HL-60/S4 (cell line): ENCODE data around the gene KMT2D.

ENCODE experiments used
- in situ Hi-C: fragments of 300-500 bp; cut with MboI; formaldehyde crosslinking; loops from 2 replicates; pipeline ENCODE4 v1.14.3; 2022; ENCODE audit warnings: low sequenced_read_pairs

The KMT2D gene

GRCh38 chr12:49055092-49055491 is 5.5 kb downstream of the KMT2D start:
- in situ Hi-C loops: no loop called here

- in situ Hi-C loops: no loop called here
These were observed 6.1 kb downstream of the KMT2D start for GRCh38 chr12:49054524-49054923.

DNA sequence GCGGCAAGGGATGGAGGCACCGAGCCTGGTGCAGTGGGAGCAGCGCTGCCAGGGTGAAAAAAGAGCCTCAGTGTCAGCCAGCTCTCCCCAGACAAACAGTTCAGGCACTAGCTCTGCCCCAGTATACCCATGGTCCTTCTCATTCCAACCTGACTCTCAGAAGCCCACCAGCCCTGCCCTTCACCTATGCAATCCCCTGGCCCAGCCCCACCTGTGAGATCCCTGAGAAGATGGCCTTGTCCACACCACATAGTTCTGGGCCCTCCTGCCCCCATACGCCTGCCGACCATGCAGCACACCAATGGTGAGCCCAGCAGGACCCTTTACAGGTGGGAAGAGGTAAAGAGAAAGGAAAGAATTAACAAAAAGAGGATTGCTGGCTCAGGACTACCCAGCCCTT is 6.5 kb downstream of the KMT2D start:
- in situ Hi-C loops: no loop called here

- in situ Hi-C loops: no loop called here
These were observed 8.0 kb downstream of the KMT2D start for GRCh38 chr12:49052451-49053208.

DNA sequence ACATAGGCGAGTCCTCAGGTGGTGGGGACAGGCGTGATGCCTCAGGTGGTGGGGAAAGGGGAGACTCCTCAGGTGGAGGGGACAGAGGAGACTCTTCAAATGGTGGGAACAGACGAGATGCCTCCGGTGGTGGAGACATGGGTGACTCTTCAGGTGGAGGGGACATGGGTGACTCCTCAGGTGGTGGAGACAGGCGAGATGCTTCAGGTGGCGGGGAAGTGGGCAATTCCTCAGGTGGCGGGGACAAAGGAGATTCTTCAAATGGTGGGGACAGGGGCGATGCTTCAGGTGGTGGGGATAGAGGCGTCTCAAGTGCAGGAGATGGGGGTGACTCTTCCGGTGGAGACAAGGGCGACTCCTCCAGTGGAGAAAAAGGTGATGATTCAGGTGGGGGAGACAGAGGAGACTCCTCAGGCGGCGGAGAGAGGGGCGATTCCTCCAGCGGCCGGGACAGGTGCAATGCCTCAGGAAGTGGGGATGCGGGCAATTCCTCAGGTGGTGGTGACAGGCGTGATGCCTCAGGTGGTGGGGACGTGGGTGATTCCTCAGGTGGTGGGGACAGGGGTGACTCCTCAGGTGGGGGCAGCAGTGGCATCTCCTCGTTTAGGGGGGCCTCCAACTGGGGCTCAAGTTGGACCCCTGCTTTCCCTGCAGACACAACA is 8.7 kb downstream of the KMT2D start:
- in situ Hi-C loops: no loop called here

DNA sequence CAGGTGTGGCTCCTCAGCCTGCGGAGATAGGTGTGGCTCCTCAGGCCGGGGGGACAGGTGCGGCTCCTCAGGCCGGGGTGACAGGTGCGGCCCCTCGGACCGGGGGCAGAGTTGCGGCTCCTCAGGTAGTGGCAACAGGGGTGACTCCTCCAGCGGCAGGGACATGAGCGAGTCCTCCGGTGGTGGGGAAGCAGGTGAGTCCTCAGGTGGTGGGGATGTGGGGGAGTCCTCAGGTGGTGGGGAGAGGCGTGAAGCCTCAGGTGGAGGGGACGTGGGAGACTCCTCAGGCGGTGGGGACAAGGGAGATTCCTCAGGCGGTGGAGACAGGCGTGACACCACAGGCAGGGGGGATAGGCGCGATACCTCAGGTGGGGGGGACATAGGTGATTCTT is 9.2 kb downstream of the KMT2D start:
- in situ Hi-C loops: no loop called here

GRCh38 chr12:49050507-49051372 is 9.9 kb downstream of the KMT2D start:
- in situ Hi-C loops: no loop called here

- in situ Hi-C loops: no loop called here
These were observed 10.9 kb downstream of the KMT2D start for GRCh38 chr12:49049566-49050224.

DNA sequence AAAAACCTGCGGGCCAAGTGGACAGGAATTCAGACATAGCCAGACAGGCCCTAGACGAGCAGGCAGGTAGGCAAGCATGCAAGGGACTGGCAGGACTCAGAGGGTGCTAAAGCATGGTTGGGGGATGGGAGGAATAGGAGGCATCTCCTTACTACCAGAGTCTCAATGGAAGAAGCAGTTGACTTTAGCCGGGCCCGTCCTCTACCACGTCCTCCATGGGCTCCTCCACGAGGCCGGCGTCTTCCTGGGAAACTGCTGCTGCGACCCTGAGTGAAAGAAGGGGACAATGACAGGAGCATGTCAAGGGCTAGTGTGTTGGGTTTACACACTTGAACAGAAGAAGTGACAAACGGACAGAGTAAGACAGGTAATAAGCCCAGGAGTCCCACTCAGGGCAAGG is 11.6 kb downstream of the KMT2D start:
- in situ Hi-C loops: no loop called here

DNA sequence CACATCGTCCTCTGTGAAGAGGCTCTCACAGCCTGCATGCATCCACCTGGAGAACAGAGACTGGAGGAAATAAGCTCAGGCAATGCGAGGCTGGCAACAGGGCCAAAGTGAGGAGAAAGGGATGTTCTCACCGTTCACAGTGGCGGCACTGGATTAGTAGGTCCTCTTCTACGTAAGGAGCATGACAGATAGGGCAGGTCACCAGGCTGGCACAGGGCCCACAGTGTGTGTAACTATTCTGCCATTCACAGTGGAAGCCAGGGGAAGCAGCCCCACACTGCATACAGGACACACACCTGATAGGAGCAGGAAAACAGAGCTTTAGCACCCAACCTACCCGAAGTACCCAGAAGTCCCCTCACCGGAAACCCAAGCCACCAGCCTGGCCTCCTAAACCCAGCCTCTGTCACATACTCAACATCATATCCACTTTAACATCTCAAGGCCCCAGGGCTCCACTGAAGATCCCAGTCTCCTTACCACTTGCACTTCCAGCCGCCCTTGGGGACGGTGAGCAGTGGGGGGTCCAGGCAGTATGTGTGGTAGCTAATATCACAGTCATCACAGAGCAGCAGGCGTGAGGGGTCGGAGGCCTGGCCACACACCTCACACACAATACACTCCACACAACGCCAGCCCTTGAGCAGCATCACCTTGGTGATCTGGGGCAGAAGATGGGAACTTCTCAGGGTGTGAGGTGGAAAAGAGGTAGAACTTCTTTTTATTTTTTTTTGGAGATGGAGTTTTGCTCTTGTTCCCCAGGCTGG is 14.3 kb downstream of the KMT2D start:
- in situ Hi-C loops: no loop called here

GRCh38 chr12:49044660-49045059 is 15.9 kb downstream of the KMT2D start:
- in situ Hi-C loops: no loop called here

DNA sequence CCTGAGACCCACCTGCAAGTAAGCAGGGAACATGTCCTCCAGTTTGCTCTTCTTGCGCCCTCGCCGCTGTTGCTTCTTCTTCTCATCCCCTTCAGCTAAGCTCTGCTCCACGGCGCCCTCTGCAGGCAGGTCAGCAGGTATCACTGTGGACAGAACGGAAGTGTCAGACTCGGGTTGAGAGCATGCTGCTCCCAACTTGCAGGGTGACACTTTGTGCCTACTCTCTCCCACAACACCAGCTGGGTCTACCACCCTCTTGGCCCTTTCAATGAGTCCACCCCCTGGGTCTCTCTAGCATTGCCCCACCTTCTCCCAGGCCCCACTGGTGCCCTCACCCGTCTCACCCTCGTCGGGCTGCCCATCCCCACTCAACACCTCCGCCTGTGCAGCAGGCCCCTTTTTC is 16.7 kb downstream of the KMT2D start:
- in situ Hi-C loops: no loop called here

GRCh38 chr12:49043241-49043640 is 17.4 kb downstream of the KMT2D start:
- in situ Hi-C loops: no loop called here

DNA sequence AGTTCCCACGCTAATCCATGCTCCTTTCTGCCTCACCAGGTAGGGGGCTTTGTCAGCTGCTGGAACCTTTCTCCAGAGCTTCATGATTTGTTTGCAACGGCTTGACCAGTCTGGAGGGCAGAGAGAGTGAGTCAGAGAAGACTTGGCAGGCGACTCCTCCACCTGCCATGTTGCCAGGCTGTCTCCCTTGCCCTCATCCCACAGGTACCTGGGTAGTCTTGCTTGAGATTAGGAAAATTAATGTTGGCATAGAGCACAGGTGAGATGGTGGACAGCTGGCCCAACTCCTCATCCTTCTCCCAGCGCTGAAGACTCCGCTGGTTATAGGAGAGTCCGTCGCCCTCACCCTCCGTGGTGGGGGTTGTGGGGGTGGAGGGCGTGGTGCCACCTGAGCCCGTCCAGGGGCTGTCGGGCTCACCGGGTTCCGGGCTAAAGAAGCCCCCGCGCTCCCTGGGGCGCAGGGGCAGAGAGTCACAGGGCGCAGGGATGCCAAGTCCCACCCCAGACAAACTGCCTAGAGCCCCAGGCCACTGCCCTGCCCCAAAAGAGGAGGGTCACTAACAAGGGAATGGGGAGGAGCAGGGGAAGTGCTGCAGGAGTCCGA is 18.6 kb downstream of the KMT2D start:
- in situ Hi-C loops: no loop called here

DNA sequence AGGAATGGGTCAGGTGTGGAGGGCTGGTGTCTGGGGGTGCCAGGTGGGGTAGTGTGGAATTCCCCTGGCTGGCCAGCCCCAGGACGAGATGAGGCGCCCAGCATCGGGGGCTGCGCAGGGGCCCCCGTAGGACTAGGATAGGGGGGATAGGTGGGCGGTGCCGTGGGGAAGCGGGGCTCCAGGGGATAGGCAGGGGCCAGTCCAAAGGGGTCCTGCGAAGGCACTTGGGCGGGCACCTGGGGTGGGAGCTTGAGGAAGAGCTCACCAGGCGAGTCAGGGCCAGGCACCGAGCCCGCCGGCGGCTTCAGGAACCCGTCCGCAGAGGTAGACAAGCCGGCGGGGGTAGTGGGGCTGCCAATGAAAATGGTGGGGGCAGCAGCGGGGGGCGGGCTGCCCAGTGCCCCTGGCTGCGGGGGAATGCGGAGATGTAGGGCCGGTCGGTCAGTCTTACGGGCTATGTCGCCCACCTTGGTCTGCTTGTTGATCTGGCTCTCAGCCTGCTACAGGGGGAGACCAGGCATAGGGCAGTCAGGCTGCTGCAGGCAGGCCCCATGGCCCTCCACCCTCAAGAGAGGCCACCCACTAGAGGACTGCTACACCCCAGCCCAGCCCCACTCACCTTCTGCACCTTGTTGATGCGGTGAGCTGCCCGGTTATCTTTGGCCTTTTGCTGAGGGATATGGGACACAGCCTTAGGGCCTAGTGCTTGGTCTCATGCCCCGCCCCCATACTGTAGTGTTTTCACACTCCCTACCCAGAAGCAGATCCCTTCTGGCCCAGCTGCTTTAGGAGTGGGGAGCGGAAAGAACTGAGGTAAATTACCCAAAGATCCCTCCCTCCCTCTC is 19.3 kb downstream of the KMT2D start:
- in situ Hi-C loops: no loop called here

DNA sequence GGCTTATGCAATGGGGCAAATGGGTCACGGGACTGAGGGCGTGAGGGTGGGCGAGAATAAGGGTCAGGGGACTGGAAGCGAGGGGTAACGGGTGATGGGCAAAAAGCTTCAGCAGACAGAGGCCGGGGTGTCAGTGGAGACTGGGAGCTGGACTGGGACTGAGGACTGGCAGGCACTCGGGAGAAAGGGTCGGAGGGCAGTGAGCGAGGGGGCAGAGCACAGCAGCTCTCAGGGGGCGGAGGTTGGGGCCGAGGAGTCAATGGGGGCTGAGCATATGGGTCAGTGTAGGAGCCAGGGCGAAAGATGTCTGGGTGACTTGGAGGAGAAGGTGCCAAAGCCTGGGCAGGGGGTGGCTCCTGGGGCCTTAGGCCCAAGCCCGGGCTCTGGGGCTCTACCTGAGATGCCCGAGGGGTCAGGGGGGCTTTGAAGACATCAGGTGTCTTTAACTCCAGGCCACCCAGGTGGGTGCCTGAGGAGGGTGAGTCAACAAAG is 20.2 kb downstream of the KMT2D start:
- in situ Hi-C loops: no loop called here

GRCh38 chr12:49039421-49040363 is 20.9 kb downstream of the KMT2D start:
- in situ Hi-C loops: no loop called here
